Breast epithelium (tissue), 4 donors: Measurements from ENCODE around the gene TGFBR3. TPM values are rescaled to one million over a fixed set of nuclear protein-coding genes. Genes with fewer than 3 reads are reported as not detected.

ENCODE experiments used
- DNase-seq, 2 donors: peaks; one replicate each; pipeline ENCODE4 v3.0.0-alpha.2; 2019; ENCODE audit warnings: low spot score in 2 of 2
- H3K27ac ChIP-seq, 2 donors: fragments of 200-600 bp; sonication (generic) in 1 of 2; one replicate each; pipeline ENCODE4 v1.5.1; 2016 to 2019; ENCODE audit warnings: mild to moderate bottlenecking in 1 of 2
- H3K27me3 ChIP-seq, 2 donors: fragments of 200-600 bp; sonication (generic) in 1 of 2; one replicate each; pipeline versions ENCODE4 v1.5.1 to v1.6.0; 2017 to 2019; ENCODE audit warnings: control low read depth in 1 of 2, mild to moderate bottlenecking in 1 of 2
- H3K36me3 ChIP-seq: fragments of 200-600 bp; one replicate; pipeline ENCODE4 v1.5.1; 2019
- H3K4me1 ChIP-seq, 2 donors: fragments of 200-600 bp; sonication (generic); one replicate each; pipeline ENCODE4 v1.5.1; 2016 to 2019; ENCODE audit warnings: control low read depth in 1 of 2
- H3K4me3 ChIP-seq, 3 donors: fragments of 200-600 bp; sonication (generic); 1 replicate in 2 of 3; 2 replicates in 1 of 3; pipeline ENCODE4 v1.5.1; 2016 to 2019; ENCODE audit warnings: mild to moderate bottlenecking in 3 of 3, moderate library complexity in 2 of 3
- H3K9me3 ChIP-seq, 2 donors: fragments of 200-600 bp; sonication (generic) in 1 of 2; one replicate each; pipeline ENCODE4 v1.5.1; 2016 to 2019; ENCODE audit warnings: control low read depth in 1 of 2
- CTCF ChIP-seq, 3 donors: fragments of 450-650 bp; IDR thresholded peaks; one replicate each; pipeline ENCODE4 v1.5.1; 2016 to 2017; ENCODE audit warnings: antibody characterized with exemption in 3 of 3, mild to moderate bottlenecking in 3 of 3, moderate library complexity in 3 of 3
- POLR2A ChIP-seq: fragments of 450-650 bp; IDR thresholded peaks from one replicate; pipeline ENCODE4 v1.6.1; 2016; ENCODE audit warnings: antibody characterized with exemption, mild to moderate bottlenecking, moderate library complexity
- POLR2AphosphoS5 ChIP-seq, 3 donors: sonication (generic); formaldehyde crosslinking; IDR thresholded peaks; one replicate each; pipeline ENCODE4 v1.6.1; 2017; ENCODE audit warnings: antibody characterized with exemption in 3 of 3
- intact Hi-C: fragments of 100-400 bp; cut with DNase I; formaldehyde crosslinking; loops from one replicate; pipeline ENCODE4 v1.15.1; 2023; ENCODE audit warnings: low total_unique reads
- total RNA-seq, 3 donors: library from RNA; depleted of rRNA; stranded (reverse); fragments of >200 nt; gene quantifications; one replicate each; pipeline ENCODE4 v1.1.0, GENCODE V29; 2016

Gene TGFBR3
- total RNA-seq, 3 donors from 2014 or later, result 127 to 287 (median 167) TPM

DNA sequence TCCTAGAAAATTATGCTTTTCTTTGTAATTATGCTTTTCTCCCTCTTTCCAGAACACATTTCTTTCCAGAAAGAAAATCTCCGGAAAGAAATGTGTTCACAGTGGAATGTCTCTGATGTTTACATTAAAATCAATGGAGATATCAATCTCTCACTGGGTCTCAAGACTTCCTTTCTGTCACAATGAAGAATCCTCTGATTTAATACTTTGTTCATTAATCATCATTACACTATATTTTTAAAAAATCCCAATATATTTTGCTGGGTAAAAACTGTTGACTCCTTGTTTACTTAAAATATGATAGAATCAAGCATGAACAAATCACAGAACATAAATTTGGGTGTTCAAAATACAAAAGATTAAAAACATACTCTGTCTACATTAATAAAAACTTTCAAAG is 26.3 kb upstream of the TGFBR3 start:
- no peak for DNase-seq
- H3K4me1 ChIP-seq, result no peaks in the 10 kb centered on the region
- no peak overlapping the region for H3K27ac ChIP-seq
- H3K9me3 ChIP-seq, result no peaks in the 10 kb centered on the region
- H3K4me3 ChIP-seq, result no peak overlapping the region
- no peaks in the 10 kb centered on the region for H3K36me3 ChIP-seq
- H3K27me3 ChIP-seq, result no peaks in the 10 kb centered on the region
- TF ChIP-seq POLR2AphosphoS5 (IDR thresholded peaks at IDR 0.05) (no peak), CTCF (IDR thresholded peaks at IDR 0.05) (no peak), POLR2A (no peak)
- intact Hi-C loops, result no loop called here

DNA sequence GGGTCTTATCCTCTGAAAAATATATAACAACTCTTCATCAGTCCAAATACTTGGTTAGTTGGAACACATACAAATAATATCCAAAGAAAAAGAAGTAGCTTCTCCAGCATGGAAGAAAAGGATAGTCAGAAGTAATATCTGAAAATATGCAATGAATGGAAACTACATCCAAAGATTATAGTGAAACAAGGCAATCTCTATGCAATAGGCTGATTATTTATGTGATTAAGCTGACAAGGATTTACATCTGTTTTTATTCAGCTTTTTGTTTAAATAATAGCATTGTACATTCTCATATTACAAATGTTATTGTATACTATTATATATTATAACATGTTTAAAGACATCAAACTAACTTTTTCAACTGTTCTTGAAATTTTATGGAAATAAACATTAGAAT is 15.3 kb upstream of the TGFBR3 start:
- no peak for TF ChIP-seq CTCF (IDR thresholded peaks at IDR 0.05)
- H3K27me3 ChIP-seq, result no peaks in the 10 kb centered on the region
- intact Hi-C loops, result no loop called here

GRCh38 chr1:91900562-91900961 is 14.6 kb upstream of the TGFBR3 start:
- no peak for DNase-seq
- no peak overlapping the region for H3K4me3 ChIP-seq
- intact Hi-C loops, result no loop called here

More for the DNA sequence above, 15.3 kb upstream of the TGFBR3 start:
- Histone ChIP-seq H3K4me1 (no peaks in the 10 kb centered on the region), H3K4me3 (no peak overlapping the region), H3K36me3 (no peaks in the 10 kb centered on the region), H3K27ac (no peak overlapping the region), H3K9me3 (no peaks in the 10 kb centered on the region)
- no peak for DNase-seq

DNA sequence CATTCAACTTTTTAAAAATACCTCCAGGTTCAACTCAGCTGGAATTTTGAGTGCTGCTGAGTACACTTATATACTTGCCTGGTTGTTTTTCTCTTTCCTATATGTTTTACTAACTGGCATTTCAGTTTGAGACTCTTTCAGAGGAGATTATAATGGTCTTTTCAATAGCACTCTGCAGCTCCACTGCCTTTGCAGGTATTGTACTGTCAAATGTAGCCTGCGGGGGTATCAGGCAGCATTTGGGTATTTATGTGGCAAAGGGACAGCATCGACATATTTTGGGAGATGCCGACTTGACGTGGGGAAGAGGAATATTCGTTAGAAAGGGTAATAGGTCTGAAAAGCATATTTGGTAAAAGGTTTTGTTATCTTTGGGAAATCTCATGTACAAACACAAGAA is 11.1 kb upstream of the TGFBR3 start:
- DNase-seq, result no peak
- intact Hi-C loops, result no loop called here
- Histone ChIP-seq H3K36me3 (no peaks in the 10 kb centered on the region), H3K4me1 (no peaks in the 10 kb centered on the region), H3K4me3 (no peak overlapping the region), H3K9me3 (no peaks in the 10 kb centered on the region), H3K27me3 (no peaks in the 10 kb centered on the region), H3K27ac (no peak overlapping the region)
- no peak for TF ChIP-seq CTCF (IDR thresholded peaks at IDR 0.05)

More at GRCh38 chr1:91900562-91900961, 14.6 kb upstream of the TGFBR3 start:
- Histone ChIP-seq H3K27ac (no peak overlapping the region), H3K36me3 (no peaks in the 10 kb centered on the region), H3K9me3 (no peaks in the 10 kb centered on the region), H3K27me3 (no peaks in the 10 kb centered on the region), H3K4me1 (no peaks in the 10 kb centered on the region)
- no peak for TF ChIP-seq POLR2AphosphoS5 (IDR thresholded peaks at IDR 0.05)
- no peak for TF ChIP-seq POLR2A
- TF ChIP-seq CTCF (IDR thresholded peaks at IDR 0.05), result no peak

GRCh38 chr1:91895832-91896556 is 10.0 kb upstream of the TGFBR3 start:
- Histone ChIP-seq H3K27me3 (no peaks in the 10 kb centered on the region), H3K36me3 (no peaks in the 10 kb centered on the region), H3K4me1 (no peaks in the 10 kb centered on the region), H3K27ac (no peak overlapping the region), H3K4me3 (no peak overlapping the region), H3K9me3 (no peaks in the 10 kb centered on the region)
- TF ChIP-seq CTCF (IDR thresholded peaks at IDR 0.05), result no peak
- no peak for TF ChIP-seq POLR2A
- no peak for DNase-seq
- intact Hi-C loops, result no loop called here
